Stimulated activated CD8-positive, alpha-beta memory T cell treated with anti-CD3 and anti-CD28 coated beads, Interleukin-12 subunit alpha, Interleukin-12 subunit beta, amount 100 ng/mL, for 1 hour (primary cell): Measurements from ENCODE around the gene CDC42SE1.
A peak's percentile ranks its signal among the peaks of the same experiment; 100 is the strongest.

ENCODE experiments used
- DNase-seq: peaks from one replicate; pipeline ENCODE4 v3.0.0-alpha.2; 2020; ENCODE audit warnings: low read depth

Gene CDC42SE1

GRCh38 chr1:151008244-151009205, 50.9 kb downstream of the CDC42SE1 start, which contains the start of gene PRUNE1:
PRUNE1 (plus strand) TSS chr1:151008449; CDS start chr1:151008633, 184 bp downstream.
- peak; percentile 94 for DNase-seq

- no peak for DNase-seq
These were observed 51.6 kb downstream of the CDC42SE1 start for GRCh38 chr1:151007853-151008243.

GRCh38 chr1:151006327-151007052, 52.9 kb downstream of the CDC42SE1 start, which contains the start of gene MINDY1:
MINDY1 (minus strand) TSS chr1:151006902; CDS start chr1:151002617, 4,285 bp downstream.
- DNase-seq = no peak

GRCh38 chr1:151005729-151006319, 53.6 kb downstream of the CDC42SE1 start:
- no peak for DNase-seq

GRCh38 chr1:151003180-151003579, 56.2 kb downstream of the CDC42SE1 start:
- no peak for DNase-seq

- DNase-seq = no peak
These were observed 56.8 kb downstream of the CDC42SE1 start for GRCh38 chr1:151002611-151003010.

- DNase-seq = no peak
These were observed 57.4 kb downstream of the CDC42SE1 start for GRCh38 chr1:151002051-151002450.

- DNase-seq = no peak
These were observed 57.8 kb downstream of the CDC42SE1 start for GRCh38 chr1:151001602-151002001.
